GM19328 (cell line): ENCODE results near the gene LGR4.

Experiments used
- ATAC-seq: cut with Tn5 transposase; IDR thresholded peaks from one replicate; pipeline ENCODE4 v1.9.1; 2021; ENCODE audit warnings: mild to moderate bottlenecking, moderate library complexity; ENCODE audit not compliant: unreplicated experiment

LGR4 gene

GRCh38 chr11:27433742-27434141 lies 38.8 kb downstream of the LGR4 start:
- no peak for ATAC-seq

GRCh38 chr11:27431808-27432207 lies 40.8 kb downstream of the LGR4 start:
- ATAC-seq, result no peak

GRCh38 chr11:27429761-27430393 lies 42.7 kb downstream of the LGR4 start:
- no peak for ATAC-seq

- no peak for ATAC-seq
These were observed 45.2 kb downstream of the LGR4 start for GRCh38 chr11:27427183-27427980.

DNA sequence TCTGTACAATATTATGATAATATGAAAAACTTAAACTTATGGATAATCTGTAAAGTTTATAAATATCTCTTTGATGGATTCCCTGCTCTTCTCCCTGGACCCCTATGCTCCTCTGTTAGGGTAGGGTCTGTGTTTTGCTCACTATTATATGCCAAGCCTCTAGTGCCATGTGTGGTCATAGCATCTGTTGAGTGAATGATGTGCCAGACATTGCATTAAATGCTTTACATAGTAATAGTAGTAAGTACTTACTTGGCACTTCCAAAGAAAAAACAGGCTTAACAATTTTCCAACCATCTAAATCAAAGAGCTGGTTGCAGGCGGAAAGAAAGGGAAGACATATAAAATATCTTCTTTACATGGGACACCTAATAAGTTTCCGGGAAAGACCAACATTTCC lies 46.8 kb downstream of the LGR4 start:
- ATAC-seq, result no peak

GRCh38 chr11:27423125-27423524 lies 49.5 kb downstream of the LGR4 start:
- no peak for ATAC-seq

DNA sequence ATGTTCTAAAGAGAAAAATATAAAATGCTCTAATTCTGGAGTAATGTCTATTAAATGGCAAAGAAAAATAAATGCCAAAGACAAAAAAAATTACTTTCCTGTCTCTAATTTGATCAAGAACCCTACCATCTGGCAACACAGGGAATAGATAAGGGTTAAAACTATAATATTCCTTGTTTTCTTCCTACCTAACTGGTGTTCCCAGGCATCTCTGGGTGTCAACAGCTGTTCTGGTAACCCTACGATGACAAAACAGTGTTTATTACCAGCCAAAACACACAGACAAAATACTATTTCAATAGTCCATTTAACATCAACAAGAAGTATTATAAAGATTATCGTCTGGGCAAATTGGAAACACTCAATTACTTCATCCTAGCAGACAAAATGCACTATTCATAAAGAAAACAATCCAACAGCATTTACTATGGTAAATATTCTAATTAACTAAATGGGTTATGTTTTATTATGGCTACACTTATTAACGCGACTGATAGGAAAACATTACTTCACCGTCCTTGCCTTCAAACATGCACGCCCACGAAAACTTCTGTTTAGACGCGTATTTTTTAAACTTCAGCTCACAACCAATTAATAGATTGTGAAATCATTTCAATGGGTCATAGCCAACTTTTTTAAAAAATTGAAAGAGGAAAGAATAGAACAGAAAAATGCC lies 50.6 kb downstream of the LGR4 start:
- no peak for ATAC-seq

- ATAC-seq, result no peak
These were observed 51.6 kb downstream of the LGR4 start for GRCh38 chr11:27420722-27421572.

GRCh38 chr11:27420217-27420616 lies 52.4 kb downstream of the LGR4 start:
- no peak for ATAC-seq

DNA sequence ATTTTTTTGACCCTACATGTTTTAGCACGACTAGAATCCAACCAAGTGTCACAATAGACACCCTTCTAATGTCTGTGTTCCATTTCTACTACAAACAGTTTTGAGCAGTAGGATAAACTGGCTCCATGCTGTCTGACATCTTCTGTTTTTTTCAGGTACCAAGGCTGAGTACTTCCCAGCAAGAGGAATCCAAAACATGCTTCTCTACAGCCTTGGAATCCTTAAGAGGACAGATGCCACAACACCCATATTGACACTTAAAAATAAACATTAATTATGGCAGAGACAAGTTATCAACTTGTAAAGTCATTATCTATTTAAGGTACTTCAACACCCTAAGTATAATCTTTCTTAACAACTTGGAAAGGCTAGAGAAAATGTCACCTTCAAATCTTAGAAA lies 54.2 kb downstream of the LGR4 start:
- no peak for ATAC-seq

DNA sequence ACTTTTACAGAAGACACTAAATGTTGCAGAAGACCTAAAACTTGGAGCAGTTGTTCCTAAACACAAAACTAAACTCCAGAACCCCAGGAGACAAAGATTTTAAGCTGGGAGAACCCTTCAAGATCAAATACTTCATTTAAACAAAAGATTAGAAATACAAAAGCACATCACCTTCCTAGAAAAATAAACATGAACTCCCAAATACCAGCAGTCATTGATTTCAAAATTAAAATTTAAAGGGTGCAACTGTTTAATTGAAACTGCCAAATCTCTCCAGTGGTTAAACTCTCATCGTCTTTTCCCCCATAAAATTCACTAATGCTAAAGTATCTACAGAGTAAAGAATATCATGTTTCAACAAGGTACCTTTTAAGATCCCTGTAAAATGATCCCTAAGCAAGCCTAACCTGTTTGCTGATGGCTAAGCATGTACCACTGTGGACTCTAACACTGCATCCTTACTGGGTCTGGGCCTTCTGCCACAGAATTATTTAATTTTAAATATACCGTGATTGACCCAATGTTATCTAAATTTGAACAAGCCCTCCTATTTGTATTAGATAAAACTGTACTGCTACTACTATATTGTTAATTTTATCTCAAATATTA lies 55.9 kb downstream of the LGR4 start:
- no peak for ATAC-seq

DNA sequence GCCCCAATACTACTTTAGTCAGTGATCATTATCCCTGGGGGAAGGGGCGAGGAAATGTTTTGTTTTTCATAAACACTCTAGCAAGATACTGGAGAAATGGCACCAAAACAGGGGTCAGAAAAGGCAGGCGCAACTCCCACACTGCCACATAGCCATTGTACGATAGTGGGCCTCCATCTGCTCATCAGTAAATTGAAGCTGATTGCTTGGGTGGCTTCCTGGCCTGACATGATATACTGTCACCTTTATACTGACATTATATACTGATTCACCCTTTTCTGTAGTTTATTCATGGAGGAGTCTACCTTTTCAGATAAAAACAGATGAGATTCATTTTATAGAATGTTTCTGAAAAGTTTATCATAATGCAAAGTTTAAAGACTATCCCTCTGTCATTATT lies 57.9 kb downstream of the LGR4 start:
- ATAC-seq, result no peak

DNA sequence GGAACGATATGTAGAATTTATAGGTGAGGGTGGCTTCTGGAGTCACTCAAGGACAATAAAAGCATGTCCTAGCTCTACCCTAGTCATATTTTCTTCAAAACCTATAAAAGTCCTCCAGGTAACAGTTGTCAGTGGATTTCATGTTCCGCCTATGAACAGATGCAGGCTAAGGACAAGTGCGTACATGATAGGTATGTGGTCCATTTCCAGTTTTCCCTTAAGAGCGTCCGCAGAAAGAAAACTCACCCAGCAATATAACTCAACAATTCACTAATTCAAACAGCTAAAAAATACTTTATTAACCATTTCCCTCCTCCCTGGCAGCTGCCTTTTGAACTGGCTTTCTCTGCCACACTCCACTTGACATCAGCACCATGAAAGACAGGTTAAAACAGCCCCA lies 59.4 kb downstream of the LGR4 start:
- no peak for ATAC-seq

- ATAC-seq, result no peak
These were observed 60.3 kb downstream of the LGR4 start for GRCh38 chr11:27412192-27412691.

- ATAC-seq, result no peak
These were observed 61.3 kb downstream of the LGR4 start for GRCh38 chr11:27411328-27411727.

- ATAC-seq, result no peak
These were observed 62.3 kb downstream of the LGR4 start for GRCh38 chr11:27410272-27410671.

DNA sequence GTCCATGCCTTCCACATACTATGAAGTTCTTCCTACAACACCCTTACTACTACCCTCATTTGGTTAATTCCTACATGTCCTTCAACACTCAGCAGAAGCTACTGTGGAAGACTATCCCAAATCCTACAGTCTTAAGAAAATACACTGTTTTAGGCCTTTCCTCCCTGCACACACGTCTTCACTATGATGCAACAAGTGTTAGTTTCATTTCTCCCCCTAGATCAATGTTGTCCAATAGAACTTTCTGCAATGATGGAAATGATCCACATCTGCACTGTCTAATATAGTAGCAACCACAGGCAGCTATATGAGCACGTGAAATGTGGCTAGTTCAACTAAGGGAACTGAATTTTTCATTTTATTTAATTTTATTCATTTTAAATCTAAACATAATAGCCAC lies 62.8 kb downstream of the LGR4 start:
- no peak for ATAC-seq

- ATAC-seq, result no peak
These were observed 63.5 kb downstream of the LGR4 start for GRCh38 chr11:27409049-27409448.

- no peak for ATAC-seq
These were observed 64.3 kb downstream of the LGR4 start for GRCh38 chr11:27408246-27408800.
